ENCODE results near the gene ZNF813. TPM values are rescaled to one million over a fixed set of nuclear protein-coding genes. Genes with fewer than 3 reads are reported as not detected.

Gene ZNF813
- polyA plus RNA-seq, 3 donors = 0.32 to 1.9 (median 0.61) TPM

- peaks cover 0 to 11% of the 10 kb centered on the region in 2 donors for H3K36me3 ChIP-seq (replicated peaks in 1 of 2; ENCODE audit: control insufficient read depth in 1 of 2, insufficient read depth in 2 of 2, low read length in 2 of 2)
- H3K9me3 ChIP-seq (replicated peaks in 1 of 2; ENCODE audit: control insufficient read depth in 1 of 2, insufficient read depth in 1 of 2, low read length in 2 of 2) = peaks cover 7 to 20% of the 10 kb centered on the region in 2 donors
- H3K4me1 ChIP-seq (ENCODE audit: control insufficient read depth in 1 of 2, insufficient read depth in 2 of 2, low read length in 2 of 2) = peaks cover 8 to 9% of the 10 kb centered on the region in 2 donors
- peak overlapping the region; percentile 80 for H3K9ac ChIP-seq (ENCODE audit: insufficient read depth, low read length, poor library complexity, severe bottlenecking)
- DNase-seq = no peak
- no peaks in the 10 kb centered on the region for H3K79me2 ChIP-seq (ENCODE audit: insufficient read depth, low read length)
- H3K4me3 ChIP-seq (replicated peaks in 1 of 3; ENCODE audit: low read depth in 2 of 3, low read length in 3 of 3) = peak overlapping the region; percentile 57 to 75 (median 74)
- intact Hi-C loops (cut with micrococcal nuclease) = no loop called here
- 51% methylated on average over 26 of the region's 36 CpGs for WGBS (ENCODE audit: insufficient coverage)
- H3K4me3 Mint-ChIP-seq = peak overlapping the region; percentile 89 to 91
- H3K27ac ChIP-seq (ENCODE audit: low read depth in 1 of 2, low read length in 2 of 2) = peak overlapping the region; percentile 61 to 89
- peaks cover 10 to 17% (median 14%) of the 10 kb centered on the region in 7 donors for H3K9me3 Mint-ChIP-seq
- peaks cover 0 to 3% (median 0%) of the 10 kb centered on the region in 3 donors for H3K27me3 Mint-ChIP-seq (ENCODE audit: low read depth in 3 of 3)
- peak overlapping the region; percentile 70 for H2AFZ ChIP-seq (ENCODE audit: insufficient read depth, low read depth, low read length, poor library complexity, severe bottlenecking)
- H4K20me1 ChIP-seq (ENCODE audit: insufficient read depth, low read length) = no peaks in the 10 kb centered on the region
- peaks cover 7% of the 10 kb centered on the region for H3K4me1 Mint-ChIP-seq
- H3K4me2 ChIP-seq (replicated peaks; ENCODE audit: extremely low read depth, low read length, poor library complexity, severe bottlenecking) = peak overlapping the region; percentile 69
- TF ChIP-seq CTCF (IDR thresholded peaks at IDR 0.05) = no peak
- peak overlapping the region; percentile 90 to 97 (median 94) for H3K27ac Mint-ChIP-seq
- H3K27me3 ChIP-seq (ENCODE audit: control insufficient read depth in 2 of 2, insufficient read depth in 2 of 2, low read length in 2 of 2) = no peaks in the 10 kb centered on the region
- peaks cover 20 to 30% of the 10 kb centered on the region in 2 donors for H3K36me3 Mint-ChIP-seq
Observed at GRCh38 chr19:53538378-53539109, 71.0 kb downstream of the ZNF813 start.

- H3K27ac ChIP-seq (ENCODE audit: low read depth in 1 of 2, low read length in 2 of 2) = no peak overlapping the region
- H3K9me3 Mint-ChIP-seq = peaks cover 10 to 21% (median 14%) of the 10 kb centered on the region in 7 donors
- TF ChIP-seq CTCF (IDR thresholded peaks at IDR 0.05) = no peak
- peaks cover 8 to 9% of the 10 kb centered on the region in 2 donors for H3K4me1 ChIP-seq (ENCODE audit: control insufficient read depth in 1 of 2, insufficient read depth in 2 of 2, low read length in 2 of 2)
- H3K4me3 ChIP-seq (replicated peaks in 1 of 3; ENCODE audit: low read depth in 2 of 3, low read length in 3 of 3) = peak overlapping the region in 1 of 3 experiments; percentile 75
- peaks cover 7% of the 10 kb centered on the region for H3K4me1 Mint-ChIP-seq
- H3K4me2 ChIP-seq (replicated peaks; ENCODE audit: extremely low read depth, low read length, poor library complexity, severe bottlenecking) = peak overlapping the region; percentile 69
- no peak overlapping the region for H3K9ac ChIP-seq (ENCODE audit: insufficient read depth, low read length, poor library complexity, severe bottlenecking)
- peak overlapping the region in 2 of 7 donors; percentile 14 to 40 for H3K27ac Mint-ChIP-seq
- H3K9me3 ChIP-seq (replicated peaks in 1 of 2; ENCODE audit: control insufficient read depth in 1 of 2, insufficient read depth in 1 of 2, low read length in 2 of 2) = peaks cover 7 to 20% of the 10 kb centered on the region in 2 donors
- no peaks in the 10 kb centered on the region for H4K20me1 ChIP-seq (ENCODE audit: insufficient read depth, low read length)
- H3K79me2 ChIP-seq (ENCODE audit: insufficient read depth, low read length) = no peaks in the 10 kb centered on the region
- 100% methylated on average over 1 of the region's 4 CpGs for WGBS (ENCODE audit: insufficient coverage)
- H3K36me3 ChIP-seq (replicated peaks in 1 of 2; ENCODE audit: control insufficient read depth in 1 of 2, insufficient read depth in 2 of 2, low read length in 2 of 2) = peaks cover 0 to 12% of the 10 kb centered on the region in 2 donors
- no peak overlapping the region for H2AFZ ChIP-seq (ENCODE audit: insufficient read depth, low read depth, low read length, poor library complexity, severe bottlenecking)
- H3K27me3 ChIP-seq (ENCODE audit: control insufficient read depth in 2 of 2, insufficient read depth in 2 of 2, low read length in 2 of 2) = no peaks in the 10 kb centered on the region
- peaks cover 26 to 39% of the 10 kb centered on the region in 2 donors for H3K36me3 Mint-ChIP-seq
- no peak for DNase-seq
- H3K27me3 Mint-ChIP-seq (ENCODE audit: low read depth in 3 of 3) = peaks cover 0 to 5% (median 0%) of the 10 kb centered on the region in 3 donors
- H3K4me3 Mint-ChIP-seq = peak overlapping the region; percentile 4 to 9
- intact Hi-C loops (cut with micrococcal nuclease) = no loop called here
Observed at GRCh38 chr19:53540091-53540490, 72.6 kb downstream of the ZNF813 start.

All from CD14-positive monocyte (primary cell).